Measurements from ENCODE around the gene DLGAP1.
"Not testable (repeated sequence)": the region's sequence is repeated elsewhere in the genome, so short reads cannot be mapped to it uniquely, and the experiment has no call there.

DLGAP1 gene

GRCh38 chr18:3712491-3712890, 742.6 kb downstream of the DLGAP1 start:
- Histone ChIP-seq H3K36me3 (ENCODE audit: control insufficient read depth, insufficient read depth, low read length) (no peaks in the 10 kb centered on the region), H3K4me1 (ENCODE audit: control insufficient read depth, insufficient read depth, low read length, poor library complexity, severe bottlenecking) (no peaks in the 10 kb centered on the region), H3K9me3 (ENCODE audit: control insufficient read depth, low read length) (no peaks in the 10 kb centered on the region), H3K4me3 (ENCODE audit: insufficient read depth, low read depth, low read length, poor library complexity, severe bottlenecking) (no peak overlapping the region), H3K27ac (ENCODE audit: insufficient read depth, low read length, poor library complexity, severe bottlenecking) (no peak overlapping the region), H3K27me3 (replicated peaks; ENCODE audit: control insufficient read depth, insufficient read depth, low read length, poor library complexity, severe bottlenecking) (peaks cover 4% of the 10 kb centered on the region)
- DNase-seq = no peak

- no peaks in the 10 kb centered on the region for H3K9me3 ChIP-seq (ENCODE audit: control insufficient read depth, low read length)
- H3K36me3 ChIP-seq (ENCODE audit: control insufficient read depth, insufficient read depth, low read length) = no peaks in the 10 kb centered on the region
- DNase-seq = no peak
- H3K27me3 ChIP-seq (replicated peaks; ENCODE audit: control insufficient read depth, insufficient read depth, low read length, poor library complexity, severe bottlenecking) = no peaks in the 10 kb centered on the region
- H3K4me3 ChIP-seq (ENCODE audit: insufficient read depth, low read depth, low read length, poor library complexity, severe bottlenecking) = no peak overlapping the region
- H3K27ac ChIP-seq (ENCODE audit: insufficient read depth, low read length, poor library complexity, severe bottlenecking) = no peak overlapping the region
- no peaks in the 10 kb centered on the region for H3K4me1 ChIP-seq (ENCODE audit: control insufficient read depth, insufficient read depth, low read length, poor library complexity, severe bottlenecking)
Observed at GRCh38 chr18:3710712-3711301, 744.3 kb downstream of the DLGAP1 start.

- Histone ChIP-seq H3K36me3 (ENCODE audit: control insufficient read depth, insufficient read depth, low read length) (no peaks in the 10 kb centered on the region), H3K4me3 (ENCODE audit: insufficient read depth, low read depth, low read length, poor library complexity, severe bottlenecking) (no peak overlapping the region), H3K27ac (ENCODE audit: insufficient read depth, low read length, poor library complexity, severe bottlenecking) (no peak overlapping the region), H3K27me3 (replicated peaks; ENCODE audit: control insufficient read depth, insufficient read depth, low read length, poor library complexity, severe bottlenecking) (no peaks in the 10 kb centered on the region), H3K9me3 (ENCODE audit: control insufficient read depth, low read length) (no peaks in the 10 kb centered on the region), H3K4me1 (ENCODE audit: control insufficient read depth, insufficient read depth, low read length, poor library complexity, severe bottlenecking) (no peaks in the 10 kb centered on the region)
- DNase-seq = no peak
Observed at GRCh38 chr18:3709205-3709604, 745.9 kb downstream of the DLGAP1 start.

- no peaks in the 10 kb centered on the region for H3K36me3 ChIP-seq (ENCODE audit: control insufficient read depth, insufficient read depth, low read length)
- no peak overlapping the region for H3K27ac ChIP-seq (ENCODE audit: insufficient read depth, low read length, poor library complexity, severe bottlenecking)
- H3K4me3 ChIP-seq (ENCODE audit: insufficient read depth, low read depth, low read length, poor library complexity, severe bottlenecking) = no peak overlapping the region
- peaks cover 4% of the 10 kb centered on the region for H3K27me3 ChIP-seq (replicated peaks; ENCODE audit: control insufficient read depth, insufficient read depth, low read length, poor library complexity, severe bottlenecking)
- no peaks in the 10 kb centered on the region for H3K9me3 ChIP-seq (ENCODE audit: control insufficient read depth, low read length)
- no peak for DNase-seq
- H3K4me1 ChIP-seq (ENCODE audit: control insufficient read depth, insufficient read depth, low read length, poor library complexity, severe bottlenecking) = no peaks in the 10 kb centered on the region
Observed at GRCh38 chr18:3706279-3707097, 748.6 kb downstream of the DLGAP1 start.

DNA sequence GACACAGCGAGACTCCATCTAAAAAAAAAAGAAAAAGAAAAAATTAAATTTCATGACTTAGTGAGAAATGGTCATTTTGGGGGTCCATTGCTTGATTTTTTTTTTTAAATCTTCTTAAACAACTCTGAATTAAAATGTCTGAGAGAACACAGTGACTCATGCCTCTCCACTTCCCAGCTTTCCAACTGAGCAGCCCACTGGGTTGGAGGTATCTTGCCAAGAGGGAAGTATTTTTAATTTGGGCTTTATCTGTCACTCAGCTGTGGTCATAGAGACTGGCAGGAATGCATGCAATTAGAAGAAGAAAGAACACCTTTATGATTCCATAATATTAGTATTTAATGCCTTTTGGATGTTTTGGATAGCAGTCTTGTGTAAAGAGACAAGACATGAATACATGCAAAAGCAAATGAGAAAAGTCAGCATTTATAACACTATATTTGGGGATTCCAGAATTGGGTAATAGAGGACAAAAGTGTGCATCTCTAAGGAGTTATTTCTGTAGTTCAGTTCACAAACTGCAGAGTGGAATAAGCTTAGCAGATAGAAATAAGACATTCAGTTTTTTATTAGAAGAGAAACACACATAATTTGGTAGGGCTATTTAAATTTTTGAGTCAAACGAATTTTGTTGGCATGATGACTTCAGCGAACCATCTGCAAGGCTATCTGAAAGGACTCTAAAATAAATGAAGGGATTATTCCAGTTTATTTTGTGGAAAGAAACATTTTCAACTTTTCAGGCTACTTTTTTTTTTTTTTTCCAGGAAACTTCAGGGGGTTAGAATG, 750.4 kb downstream of the DLGAP1 start:
- Histone ChIP-seq H3K9me3 (ENCODE audit: control insufficient read depth, low read length) (no peaks in the 10 kb centered on the region), H3K27ac (ENCODE audit: insufficient read depth, low read length, poor library complexity, severe bottlenecking) (no peak overlapping the region), H3K4me3 (ENCODE audit: insufficient read depth, low read depth, low read length, poor library complexity, severe bottlenecking) (no peak overlapping the region), H3K4me1 (ENCODE audit: control insufficient read depth, insufficient read depth, low read length, poor library complexity, severe bottlenecking) (no peaks in the 10 kb centered on the region), H3K27me3 (replicated peaks; ENCODE audit: control insufficient read depth, insufficient read depth, low read length, poor library complexity, severe bottlenecking) (peaks cover 7% of the 10 kb centered on the region), H3K36me3 (ENCODE audit: control insufficient read depth, insufficient read depth, low read length) (no peaks in the 10 kb centered on the region)
- no peak for DNase-seq

DNA sequence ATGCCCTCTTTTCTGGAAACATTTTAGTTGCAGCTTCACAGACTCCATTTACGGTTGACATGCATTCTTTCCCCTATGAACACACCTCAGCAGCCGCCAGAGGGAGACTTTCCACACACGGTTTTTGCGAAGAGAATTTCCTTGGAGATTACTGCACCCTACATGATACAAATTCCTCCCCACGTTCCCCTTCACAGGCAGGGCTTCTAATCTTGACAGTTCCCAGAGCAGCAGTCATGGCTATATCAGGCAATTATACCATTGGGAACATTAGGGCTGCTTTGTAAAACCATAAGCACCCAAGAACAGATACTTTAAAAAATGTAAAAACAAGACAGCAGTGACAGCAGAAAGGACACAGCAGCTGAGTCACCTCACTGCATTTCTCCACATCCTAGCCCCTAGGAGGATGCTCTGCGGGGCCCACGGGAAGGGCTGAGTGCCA, 751.4 kb downstream of the DLGAP1 start:
- Histone ChIP-seq H3K9me3 (ENCODE audit: control insufficient read depth, low read length) (no peaks in the 10 kb centered on the region), H3K27me3 (replicated peaks; ENCODE audit: control insufficient read depth, insufficient read depth, low read length, poor library complexity, severe bottlenecking) (peaks cover 7% of the 10 kb centered on the region), H3K4me1 (ENCODE audit: control insufficient read depth, insufficient read depth, low read length, poor library complexity, severe bottlenecking) (no peaks in the 10 kb centered on the region), H3K36me3 (ENCODE audit: control insufficient read depth, insufficient read depth, low read length) (no peaks in the 10 kb centered on the region), H3K27ac (ENCODE audit: insufficient read depth, low read length, poor library complexity, severe bottlenecking) (no peak overlapping the region), H3K4me3 (ENCODE audit: insufficient read depth, low read depth, low read length, poor library complexity, severe bottlenecking) (no peak overlapping the region)
- no peak for DNase-seq

GRCh38 chr18:3699707-3700567, 755.2 kb downstream of the DLGAP1 start:
- H3K9me3 ChIP-seq (ENCODE audit: control insufficient read depth, low read length); H3K36me3 ChIP-seq (ENCODE audit: control insufficient read depth, insufficient read depth, low read length); H3K4me3 ChIP-seq (ENCODE audit: insufficient read depth, low read depth, low read length, poor library complexity, severe bottlenecking); H3K4me1 ChIP-seq (ENCODE audit: control insufficient read depth, insufficient read depth, low read length, poor library complexity, severe bottlenecking); H3K27ac ChIP-seq (ENCODE audit: insufficient read depth, low read length, poor library complexity, severe bottlenecking); DNase-seq; H3K27me3 ChIP-seq (replicated peaks; ENCODE audit: control insufficient read depth, insufficient read depth, low read length, poor library complexity, severe bottlenecking): not testable (repeated sequence)

- DNase-seq; H3K4me1 ChIP-seq (ENCODE audit: control insufficient read depth, insufficient read depth, low read length, poor library complexity, severe bottlenecking); H3K27me3 ChIP-seq (replicated peaks; ENCODE audit: control insufficient read depth, insufficient read depth, low read length, poor library complexity, severe bottlenecking); H3K9me3 ChIP-seq (ENCODE audit: control insufficient read depth, low read length); H3K4me3 ChIP-seq (ENCODE audit: insufficient read depth, low read depth, low read length, poor library complexity, severe bottlenecking); H3K27ac ChIP-seq (ENCODE audit: insufficient read depth, low read length, poor library complexity, severe bottlenecking); H3K36me3 ChIP-seq (ENCODE audit: control insufficient read depth, insufficient read depth, low read length): not testable (repeated sequence)
Observed at GRCh38 chr18:3694030-3694778, 760.9 kb downstream of the DLGAP1 start.

- Histone ChIP-seq H3K4me3 (ENCODE audit: insufficient read depth, low read depth, low read length, poor library complexity, severe bottlenecking) (no peak overlapping the region), H3K27ac (ENCODE audit: insufficient read depth, low read length, poor library complexity, severe bottlenecking) (no peak overlapping the region), H3K27me3 (replicated peaks; ENCODE audit: control insufficient read depth, insufficient read depth, low read length, poor library complexity, severe bottlenecking) (no peaks in the 10 kb centered on the region), H3K4me1 (ENCODE audit: control insufficient read depth, insufficient read depth, low read length, poor library complexity, severe bottlenecking) (no peaks in the 10 kb centered on the region), H3K36me3 (ENCODE audit: control insufficient read depth, insufficient read depth, low read length) (no peaks in the 10 kb centered on the region), H3K9me3 (ENCODE audit: control insufficient read depth, low read length) (no peaks in the 10 kb centered on the region)
- DNase-seq = no peak
Observed at GRCh38 chr18:3693410-3693809, 761.7 kb downstream of the DLGAP1 start.

Data from effector memory CD4-positive, alpha-beta T cell (primary cell).